ENCODE results near the gene TMEM185B.
"Not testable (repeated sequence)": the region's sequence is repeated elsewhere in the genome, so short reads cannot be mapped to it uniquely, and the experiment has no call there.

TMEM185B gene

GRCh38 chr2:120206022-120206581 is 17.1 kb downstream of the TMEM185B start:
- DNase-seq (ENCODE audit: low spot score): no peak

DNA sequence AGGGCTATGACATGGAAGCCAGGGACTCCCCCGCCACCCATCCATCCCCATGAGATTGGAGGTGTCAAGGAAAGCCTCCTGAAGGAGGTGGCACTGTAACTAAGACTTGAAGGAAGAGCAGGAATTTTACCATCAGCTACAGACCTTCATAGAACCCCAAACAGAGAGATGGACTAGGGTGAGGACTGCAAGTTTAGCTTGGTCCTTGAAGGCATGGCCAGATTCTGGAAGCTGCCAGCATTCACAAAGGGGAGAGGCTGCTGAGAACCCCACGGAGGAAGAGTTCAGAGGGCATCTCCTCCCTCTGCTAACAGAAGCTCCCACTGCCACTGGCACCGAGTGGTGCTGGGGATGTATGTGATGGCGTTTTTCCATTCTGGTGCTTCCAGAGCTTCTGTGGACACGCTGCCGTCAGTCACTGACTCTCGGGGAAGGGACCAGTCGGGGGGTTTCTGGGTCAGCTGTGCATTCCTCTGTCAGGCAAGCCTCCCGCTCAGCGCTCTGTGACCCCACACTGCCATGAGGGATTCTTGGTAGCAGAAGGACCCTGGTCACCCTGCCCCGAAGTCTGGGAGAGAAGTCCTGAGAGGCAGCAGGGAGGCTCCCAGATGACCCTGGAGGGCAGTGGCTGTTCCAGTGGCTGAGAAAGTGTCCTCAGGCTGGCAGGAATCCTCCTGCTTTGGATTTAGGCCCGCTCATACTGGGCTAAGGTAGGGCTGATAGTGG is 18.1 kb downstream of the TMEM185B start:
- no peak for DNase-seq (ENCODE audit: low spot score)

DNA sequence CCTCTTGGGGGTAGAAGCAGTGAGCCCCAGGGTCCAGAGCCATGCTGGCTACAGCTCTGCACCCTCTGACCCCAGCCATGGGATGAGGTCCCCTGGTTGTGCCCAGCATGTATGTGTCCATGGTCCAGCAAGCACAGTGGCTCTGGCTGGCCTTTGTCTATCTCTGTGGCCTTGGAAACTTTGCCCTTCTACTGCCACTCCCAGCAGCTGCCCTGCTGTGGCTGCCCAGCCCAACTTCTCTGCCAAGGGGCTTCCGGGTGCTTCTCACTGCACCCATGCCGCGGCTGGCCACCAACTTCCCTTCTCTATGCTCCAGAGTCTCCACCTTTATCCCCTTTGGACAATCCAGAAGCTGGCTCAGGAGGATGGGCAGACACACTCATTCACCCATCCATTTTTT is 18.8 kb downstream of the TMEM185B start:
- no peak for DNase-seq (ENCODE audit: low spot score)

- DNase-seq (ENCODE audit: low spot score): no peak
Measured at GRCh38 chr2:120204022-120204405, 19.2 kb downstream of the TMEM185B start.

DNA sequence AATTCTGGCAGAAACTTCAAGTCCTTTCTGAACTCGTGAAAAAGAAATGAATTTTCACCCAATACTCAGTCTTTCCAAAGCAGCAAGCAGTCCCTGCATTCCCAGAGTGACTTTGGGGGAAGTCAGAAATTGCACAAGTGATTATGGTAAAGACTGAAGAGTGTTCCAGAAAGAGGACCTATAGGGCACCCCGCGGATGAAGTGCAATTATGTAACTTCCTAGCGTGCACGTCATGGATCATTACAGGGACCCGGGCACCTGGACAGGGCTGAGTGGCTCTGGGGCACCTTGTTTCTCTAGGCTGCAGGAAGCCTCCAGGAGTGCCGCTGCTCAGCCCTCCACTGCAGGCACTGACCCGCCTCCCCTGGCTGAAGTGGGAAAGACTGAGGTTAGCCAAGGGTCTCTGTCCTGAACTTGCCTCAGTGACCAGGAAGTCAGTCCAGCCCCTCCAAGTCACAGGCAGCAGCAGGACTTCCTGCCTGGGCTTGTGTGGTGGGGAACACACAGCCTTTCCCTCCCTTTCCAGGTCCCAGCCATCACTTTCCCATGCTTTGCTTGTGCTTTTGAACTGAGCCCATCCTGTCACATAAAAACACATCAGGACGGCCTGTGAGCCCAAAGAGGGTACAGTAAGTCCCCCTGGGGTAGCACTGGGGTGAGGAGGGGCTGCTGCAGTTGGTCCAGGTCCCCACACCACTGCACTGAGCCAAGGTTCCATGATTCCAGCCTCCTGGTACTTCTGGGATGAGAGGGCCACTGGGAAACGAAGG is 19.8 kb downstream of the TMEM185B start:
- no peak for DNase-seq (ENCODE audit: low spot score)

GRCh38 chr2:120199817-120200459 is 23.3 kb downstream of the TMEM185B start:
- not testable (repeated sequence) for DNase-seq (ENCODE audit: low spot score)

DNA sequence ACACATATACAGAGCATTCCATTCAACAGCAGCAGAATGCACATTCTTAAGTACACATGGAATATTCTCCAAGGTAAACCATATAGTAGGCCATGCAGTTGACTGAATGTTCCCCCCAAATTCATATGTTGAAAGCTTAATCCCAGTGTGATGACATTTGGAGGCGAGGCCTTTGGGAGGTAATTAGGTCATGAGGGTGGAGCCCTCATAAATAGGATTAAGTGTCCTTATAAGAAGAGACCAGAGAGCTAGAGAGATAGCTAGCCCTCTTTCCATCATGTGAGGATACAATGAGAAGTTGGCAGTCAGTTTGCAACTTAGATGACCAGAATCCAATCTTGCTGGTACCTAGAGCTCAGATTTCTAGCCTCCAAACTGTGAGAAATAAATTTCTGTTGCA is 27.6 kb downstream of the TMEM185B start:
- no peak for DNase-seq (ENCODE audit: low spot score)

GRCh38 chr2:120192280-120192679 is 30.9 kb downstream of the TMEM185B start:
- DNase-seq (ENCODE audit: low spot score): no peak

DNA sequence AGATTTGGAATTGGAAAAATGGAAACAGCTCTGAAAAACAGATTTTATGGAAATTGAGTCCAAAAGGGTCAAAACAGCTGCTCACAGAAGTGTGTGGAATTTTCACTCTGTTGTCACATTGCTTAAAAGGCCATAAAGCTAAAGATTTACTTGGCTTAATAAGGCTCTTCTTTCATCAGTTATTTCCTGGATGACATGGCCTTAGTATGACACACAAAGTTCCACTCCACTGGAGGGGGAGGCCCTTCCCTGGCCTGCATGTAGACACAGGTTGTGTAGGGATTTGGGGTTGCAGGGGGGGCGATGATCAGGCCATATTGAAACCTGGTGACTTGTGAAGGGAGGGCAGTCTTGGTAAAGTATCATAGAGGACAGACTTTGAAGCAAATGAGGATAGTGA is 34.0 kb downstream of the TMEM185B start:
- no peak for DNase-seq (ENCODE audit: low spot score)

DNA sequence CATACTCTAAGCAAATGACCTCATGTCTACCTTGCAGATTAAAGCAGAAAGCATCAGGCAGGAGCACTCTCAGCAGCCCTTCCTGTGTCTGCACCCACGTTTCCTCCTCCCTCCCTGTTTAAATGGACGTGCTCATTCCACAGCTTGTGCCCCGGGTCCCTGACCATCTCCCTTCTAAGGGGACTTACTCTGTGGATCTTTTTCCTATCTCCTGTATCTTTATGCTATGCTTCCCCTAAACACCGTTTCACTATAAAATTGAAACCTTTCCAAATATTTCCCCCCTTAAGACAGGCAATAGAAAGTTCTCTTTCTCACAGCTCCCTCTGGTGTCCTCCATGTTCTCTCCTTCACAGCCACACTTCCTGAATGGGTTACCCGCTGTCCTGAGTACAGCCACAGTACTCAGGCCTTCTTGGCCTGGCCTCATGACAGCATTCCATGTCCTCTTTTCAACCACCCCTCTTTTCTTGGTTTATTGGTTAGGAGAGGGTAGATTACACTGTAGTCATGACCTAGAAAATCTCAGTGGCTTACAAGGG is 41.1 kb downstream of the TMEM185B start:
- DNase-seq (ENCODE audit: low spot score): no peak

DNA sequence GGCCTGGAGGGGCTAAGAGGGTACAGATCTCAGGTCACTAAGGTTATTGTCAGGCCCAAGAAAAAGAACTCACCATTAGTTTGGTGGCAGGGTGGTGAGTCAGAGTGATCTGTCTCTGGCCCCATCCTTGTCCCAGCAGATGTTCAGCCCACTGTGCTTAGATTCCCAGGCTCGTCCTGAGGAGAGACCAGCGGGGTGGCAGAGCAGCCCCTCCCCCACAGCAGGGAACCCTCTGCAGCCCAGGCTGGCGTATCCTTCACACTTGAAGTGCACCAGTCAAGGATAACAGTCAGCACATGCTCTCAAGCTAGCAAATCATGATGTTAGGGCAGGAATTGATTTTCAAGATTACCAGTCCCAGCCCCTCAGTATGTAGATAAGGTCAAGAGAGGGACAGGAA is 43.1 kb downstream of the TMEM185B start:
- DNase-seq (ENCODE audit: low spot score): no peak

GRCh38 chr2:120179396-120179795 is 43.8 kb downstream of the TMEM185B start:
- no peak for DNase-seq (ENCODE audit: low spot score)

DNA sequence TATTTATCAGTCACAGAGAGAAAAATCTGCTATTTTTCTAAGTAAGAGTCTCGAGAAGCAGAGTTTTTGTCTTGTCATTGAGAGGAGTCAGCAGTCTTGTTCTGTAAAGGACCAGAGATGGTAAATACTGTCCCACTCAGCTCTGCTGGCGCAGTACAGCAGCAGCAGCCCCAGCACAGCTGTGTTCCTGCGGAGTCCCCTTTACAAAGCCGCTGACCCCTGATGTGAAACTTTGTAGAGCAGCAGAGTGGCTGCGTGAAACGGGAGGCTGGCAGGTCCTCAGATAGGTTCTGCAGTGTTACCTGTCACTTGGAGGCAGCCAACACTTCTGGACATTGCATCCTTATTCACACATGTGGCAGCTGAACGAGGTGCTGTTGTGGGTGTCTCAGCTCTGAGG is 45.2 kb downstream of the TMEM185B start:
- no peak for DNase-seq (ENCODE audit: low spot score)

DNA sequence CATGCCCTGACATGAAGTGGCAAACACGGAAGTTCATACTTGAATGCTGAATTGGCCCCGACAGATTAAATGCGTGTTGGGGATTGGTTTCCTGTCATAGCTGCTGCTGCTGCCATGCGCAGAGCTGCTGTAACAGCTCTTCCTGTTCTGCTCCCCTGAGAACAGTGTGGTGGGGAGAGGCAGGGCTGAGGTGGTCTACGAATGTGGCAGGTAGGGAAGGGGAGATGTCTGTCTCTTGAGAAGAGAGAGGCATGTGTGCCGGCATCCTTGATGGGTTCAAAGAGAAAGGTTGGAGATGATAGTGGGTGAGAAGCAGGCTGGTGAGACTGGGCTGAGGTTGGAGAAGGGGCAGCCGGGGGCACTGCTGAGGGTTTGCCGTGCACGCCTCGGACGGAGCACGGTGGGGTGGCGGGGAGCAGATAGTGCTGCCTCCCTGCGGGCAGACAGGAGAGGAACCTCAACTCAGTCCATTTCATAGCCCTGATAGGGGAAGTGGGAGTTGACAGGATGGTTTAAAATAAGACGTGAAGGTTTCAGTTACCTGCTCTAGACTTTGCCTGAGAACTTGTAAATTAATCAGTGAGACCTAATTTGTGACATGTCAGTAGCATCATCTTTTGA is 46.1 kb downstream of the TMEM185B start:
- no peak for DNase-seq (ENCODE audit: low spot score)

- DNase-seq (ENCODE audit: low spot score): no peak
Measured at GRCh38 chr2:120176526-120176925, 46.7 kb downstream of the TMEM185B start.

- peak; percentile 52 for DNase-seq (ENCODE audit: low spot score)
Measured at GRCh38 chr2:120174963-120175581, 48.1 kb downstream of the TMEM185B start.

Data from hematopoietic multipotent progenitor cell treated with erythropoietin and hydrocortisone succinate and interleukin-3 and kit ligand, for 15 days (in vitro differentiated cells).